H1 (cell line): ENCODE measurements around the gene C12orf43. TPM values are rescaled to one million over a fixed set of nuclear protein-coding genes. Genes with fewer than 3 reads are reported as not detected.

Experiments
- CTCF ChIA-PET: fragments of 300-600 bp; sonication (Branson Sonifier 250); formaldehyde crosslinking; loops from one replicate; lab custom pipeline; 2021; ENCODE audit not compliant: partially characterized antibody; lab: Charles Lee
- POLR2A ChIA-PET: fragments of 300-600 bp; sonication (Branson Sonifier 250); formaldehyde crosslinking; loops from one replicate; lab custom pipeline; 2021; ENCODE audit warnings: inconsistent platforms; ENCODE audit not compliant: partially characterized antibody; lab: Charles Lee
- DNase-seq, 2 experiments: peaks; one replicate each; pipeline versions ENCODE4 v3.0.0 to v3.0.0-alpha.2; 2010 to 2022; ENCODE audit warnings: low spot score in 2 of 2, low read depth in 1 of 2, mixed read lengths in 1 of 2
- FAIRE-seq: peaks from 2 replicates; lab custom pipeline; 2011; peaks lifted over from hg19 to GRCh38; lab: Jason Lieb, UNC
- H2AFZ ChIP-seq: 2 replicates; pipeline ENCODE4 v1.8.1; 2012; ENCODE audit warnings: low read length, inconsistent platforms
- H2AK5ac ChIP-seq: 2 replicates; pipeline ENCODE4 v1.6.1; 2013; ENCODE audit warnings: low read depth, low read length
- H2BK120ac ChIP-seq: replicated peaks from 2 replicates; pipeline ENCODE3; 2013; ENCODE audit warnings: low read depth, low read length, inconsistent platforms
- H2BK12ac ChIP-seq: 2 replicates; pipeline ENCODE4 v1.6.1; 2013; ENCODE audit warnings: low read depth, low read length
- H2BK15ac ChIP-seq: 2 replicates; pipeline ENCODE4 v1.6.1; 2013; ENCODE audit warnings: low read length
- H2BK20ac ChIP-seq: 2 replicates; pipeline ENCODE4 v1.6.1; 2013; ENCODE audit warnings: low read length
- H2BK5ac ChIP-seq: 2 replicates; pipeline ENCODE4 v1.6.1; 2013; ENCODE audit warnings: low read depth, low read length
- H3K14ac ChIP-seq: 2 replicates; pipeline ENCODE4 v1.6.1; 2013; ENCODE audit warnings: inconsistent platforms; ENCODE audit not compliant: insufficient read length
- H3K18ac ChIP-seq: 2 replicates; pipeline ENCODE4 v1.6.1; 2013; ENCODE audit warnings: low read length; ENCODE audit errors: extremely low read depth
- H3K23ac ChIP-seq: 2 replicates; pipeline ENCODE4 v1.6.1; 2013; ENCODE audit warnings: inconsistent platforms; ENCODE audit not compliant: insufficient read length
- H3K23me2 ChIP-seq: 2 replicates; pipeline ENCODE4 v1.6.1; 2013; ENCODE audit warnings: low read depth, low read length
- H3K27ac ChIP-seq: 2 replicates; pipeline ENCODE4 v1.6.1; 2011; ENCODE audit warnings: low read depth, low read length, inconsistent platforms
- H3K27me3 ChIP-seq, 4 experiments: replicated peaks in 1 of 4; 1 replicate in 1 of 4; 2 replicates in 3 of 4; pipeline versions ENCODE4 v1.6.1 to v1.8.1; 2011 to 2013; ENCODE audit warnings: low read length in 3 of 4, mild to moderate bottlenecking in 3 of 4, inconsistent platforms in 2 of 4, mixed read lengths in 2 of 4, moderate library complexity in 1 of 4; ENCODE audit not compliant: control insufficient read depth in 3 of 4, insufficient read depth in 3 of 4; ENCODE audit errors: extremely low read depth in 1 of 4
- H3K36me3 ChIP-seq, 4 experiments: 2 replicates each; pipeline versions ENCODE4 v1.6.1 to v1.8.1; 2011 to 2013; ENCODE audit warnings: mild to moderate bottlenecking in 4 of 4, low read length in 3 of 4, moderate library complexity in 2 of 4, control low read depth in 1 of 4, inconsistent platforms in 1 of 4; ENCODE audit not compliant: insufficient read depth in 4 of 4, control insufficient read depth in 2 of 4
- H3K4ac ChIP-seq: replicated peaks from 2 replicates; pipeline ENCODE3; 2013; ENCODE audit warnings: low read length, low read depth, mixed read lengths, inconsistent platforms; ENCODE audit not compliant: insufficient read length
- H3K4me1 ChIP-seq, 4 experiments: replicated peaks in 1 of 4; 1 replicate in 1 of 4; 2 replicates in 3 of 4; pipeline versions ENCODE4 v1.6.1 to v1.8.1; 2011 to 2013; ENCODE audit warnings: low read length in 3 of 4, inconsistent platforms in 2 of 4, mixed read lengths in 1 of 4; ENCODE audit not compliant: insufficient read depth in 4 of 4, control insufficient read depth in 3 of 4
- H3K4me2 ChIP-seq, 2 experiments: 2 replicates each; pipeline versions ENCODE4 v1.6.1 to v1.8.1; 2011 to 2013; ENCODE audit warnings: low read depth in 2 of 2, low read length in 2 of 2, control low read depth in 1 of 2, inconsistent platforms in 1 of 2, mild to moderate bottlenecking in 1 of 2; ENCODE audit not compliant: insufficient read depth in 1 of 2
- H3K4me3 ChIP-seq, 4 experiments: fragments of 200-600, 300-600 bp in 1 of 4; sonication (generic), shearing (Covaris generic), sonication (Bioruptor Twin) in 1 of 4; 2 replicates each; pipeline versions ENCODE4 v1.5.1 to v1.8.1; 2011 to 2016; ENCODE audit warnings: low read length in 4 of 4, low read depth in 3 of 4, control low read depth in 2 of 4, inconsistent platforms in 2 of 4, mild to moderate bottlenecking in 2 of 4, mixed read lengths in 1 of 4, moderate library complexity in 1 of 4; ENCODE audit not compliant: insufficient read depth in 2 of 4; ENCODE audit errors: extremely low read depth in 1 of 4
- H3K56ac ChIP-seq: replicated peaks from 2 replicates; pipeline ENCODE3; 2013; ENCODE audit warnings: low read depth, mild to moderate bottlenecking, mixed read lengths, low read length, inconsistent platforms; ENCODE audit not compliant: insufficient read length
- H3K79me1 ChIP-seq: 2 replicates; pipeline ENCODE4 v1.6.1; 2013; ENCODE audit warnings: low read depth, low read length, control low read depth
- H3K79me2 ChIP-seq, 2 experiments: 2 replicates each; pipeline versions ENCODE4 v1.6.1 to v1.8.1; 2012 to 2013; ENCODE audit warnings: low read length in 2 of 2, mild to moderate bottlenecking in 2 of 2, inconsistent platforms in 1 of 2; ENCODE audit not compliant: insufficient read depth in 2 of 2, control insufficient read depth in 1 of 2
- H3K9ac ChIP-seq, 4 experiments: replicated peaks in 1 of 4; 1 replicate in 1 of 4; 2 replicates in 3 of 4; pipeline versions ENCODE4 v1.6.1 to v1.8.1; 2011 to 2013; ENCODE audit warnings: low read depth in 3 of 4, low read length in 3 of 4, control low read depth in 2 of 4, mild to moderate bottlenecking in 2 of 4, moderate library complexity in 2 of 4, inconsistent platforms in 1 of 4; ENCODE audit errors: extremely low read depth in 1 of 4
- H3K9me3 ChIP-seq, 2 experiments: 2 replicates each; pipeline versions ENCODE4 v1.6.1 to v1.8.1; 2012 to 2013; ENCODE audit warnings: mild to moderate bottlenecking in 2 of 2, moderate library complexity in 2 of 2, control low read depth in 1 of 2, inconsistent platforms in 1 of 2, low read depth in 1 of 2, low read length in 1 of 2, mixed read lengths in 1 of 2; ENCODE audit not compliant: insufficient read depth in 2 of 2
- H4K20me1 ChIP-seq, 2 experiments: replicated peaks in 1 of 2; 2 replicates each; pipeline versions ENCODE3 to v1.8.1; 2011 to 2013; ENCODE audit warnings: inconsistent platforms in 2 of 2, low read length in 2 of 2, mild to moderate bottlenecking in 1 of 2; ENCODE audit not compliant: insufficient read depth in 2 of 2, control insufficient read depth in 1 of 2
- H4K5ac ChIP-seq: 2 replicates; pipeline ENCODE4 v1.6.1; 2013; ENCODE audit warnings: low read length, low read depth, mixed read lengths, inconsistent platforms; ENCODE audit not compliant: insufficient read length
- H4K8ac ChIP-seq: 2 replicates; pipeline ENCODE4 v1.8.0; 2013; ENCODE audit warnings: mild to moderate bottlenecking, moderate library complexity, low read length, inconsistent platforms; ENCODE audit not compliant: insufficient read depth; ENCODE audit errors: extremely low read depth
- H4K91ac ChIP-seq: replicated peaks from 2 replicates; pipeline ENCODE3; 2013; ENCODE audit warnings: low read length, mixed read lengths, inconsistent platforms; ENCODE audit not compliant: insufficient read length
- RBBP5 ChIP-seq: IDR thresholded peaks from 2 replicates; pipeline ENCODE4 v1.7.1; 2012; ENCODE audit warnings: low read depth, mild to moderate bottlenecking, inconsistent platforms, low read length, moderate library complexity, borderline replicate concordance
- SRF ChIP-seq: IDR thresholded peaks from 2 replicates; pipeline ENCODE4 v1.6.1; 2011; ENCODE audit warnings: mild to moderate bottlenecking, low read depth, low read length, moderate library complexity
- WGBS, 2 experiments: shearing (Covaris generic) in 1 of 2; methylation state at CpG; one replicate each; pipeline versions ENCODE4 v1.1.6 to v1.1.7; 2013 to 2015; ENCODE audit warnings: low lambda C conversion rate in 2 of 2, mixed read lengths in 2 of 2, inconsistent platforms in 1 of 2, low coverage in 1 of 2, missing lambda C conversion rate in 1 of 2; ENCODE audit not compliant: insufficient replicate concordance in 2 of 2, insufficient coverage in 1 of 2, insufficient read length in 1 of 2; ENCODE audit errors: extremely low coverage in 1 of 2, missing lambda C conversion rate in 1 of 2; 5-methylcytosine and 5-hydroxymethylcytosine counted together
- polyA plus RNA-seq, 7 experiments: library from polyadenylated mRNA; depleted of rRNA in 3 of 7; stranded (reverse) in 5 of 7; unstranded in 2 of 7; fragments of >200 nt in 5 of 7; fragments of 200-250 nt in 2 of 7; gene quantifications; 1 replicate in 5 of 7; 2 replicates in 1 of 7; 4 replicates in 1 of 7; pipeline versions ENCODE4 v1.2.1 to v1.2.3, GENCODE V29; 2011 to 2013; ENCODE audit warnings: missing spikeins in 2 of 7, mixed read lengths in 2 of 7
- total RNA-seq: library from RNA; stranded (reverse); fragmentation: NEBNext Ultra II Directional; extraction: Animal tissue kit (Norgen Biotek cat#: 25700); gene quantifications from 2 replicates; pipeline ENCODE4 v1.2.1, GENCODE V29; 2021

The C12orf43 gene
- total and polyA plus RNA-seq, 2 of the 8 experiments (the other 6 are each of a cell fraction or from before 2014, with no cell fraction given) = 9.2 to 22.3 TPM

GRCh38 chr12:120950807-120951206 lies 65.5 kb downstream of the C12orf43 start:
- Histone ChIP-seq H4K8ac (no peak overlapping the region), H2AK5ac (no peak overlapping the region), H3K9me3 (peaks cover 2 to 5% of the 10 kb centered on the region in 2 experiments; a peak in 1 of 4 replicates), H2BK12ac (no peak overlapping the region), H3K27ac (no peak overlapping the region), H3K56ac (no peak overlapping the region), H3K79me2 (no peaks in the 10 kb centered on the region), H4K20me1 (no peaks in the 10 kb centered on the region), H3K4me2 (no peak overlapping the region), H2BK120ac (no peak overlapping the region), H2BK20ac (no peak overlapping the region), H2BK5ac (no peak overlapping the region), H3K14ac (no peak overlapping the region), H3K4me3 (no peak overlapping the region), H4K91ac (no peak overlapping the region), H3K9ac (no peak overlapping the region), H3K23ac (no peak overlapping the region), H3K4ac (no peak overlapping the region), H2AFZ (no peak overlapping the region), H3K18ac (no peak overlapping the region), H3K27me3 (no peaks in the 10 kb centered on the region), H2BK15ac (no peak overlapping the region), H3K36me3 (no peaks in the 10 kb centered on the region), H3K4me1 (no peaks in the 10 kb centered on the region), H4K5ac (no peak overlapping the region), H3K79me1 (no peaks in the 10 kb centered on the region), H3K23me2 (no peaks in the 10 kb centered on the region)
- TF ChIP-seq RBBP5 = no peak
- no peak for TF ChIP-seq SRF
- CTCF ChIA-PET = interaction anchor here (0.6 to 2.2 kb wide), 2 partner anchors 27 to 54 kb away, joined by 3 to 7 read pairs; partner anchors contain the start of gene HNF1A
- FAIRE-seq (no peak), DNase-seq (no peak)
- WGBS, 2 experiments = 100% methylated on average over 1 of the region's 5 CpGs; no CpG with 5 or more reads in 1 of the 2 experiments
- POLR2A ChIA-PET = interaction anchor here (0.6 kb wide), 1 partner anchor 150 kb away, joined by 4 read pairs; no protein-coding TSS in a partner anchor

Other genes starting within 250 kb of the C12orf43 start
- 43.5 and 48.4 TPM in 2 replicates for gene SPPL3, start 112.1 kb downstream of the C12orf43 start, total RNA-seq
- gene SPPL3, start 112.1 kb downstream of the C12orf43 start, polyA plus RNA-seq (2011; rRNA removed) = 27.3 and 30.1 TPM in 2 replicates
- gene HNF1A, start 37.9 kb downstream of the C12orf43 start, total RNA-seq = not detected in 2 replicates
- 0.02 TPM in 1 of 2 replicates, not detected in the other for gene HNF1A, start 37.9 kb downstream of the C12orf43 start, polyA plus RNA-seq (2011; rRNA removed)
- not detected in 2 replicates for gene OASL, start 22.8 kb upstream of the C12orf43 start, total RNA-seq
- gene OASL, start 22.8 kb upstream of the C12orf43 start, polyA plus RNA-seq (2011; rRNA removed) = not detected in 2 replicates
- 0.42 and 0.56 TPM in 2 replicates for gene P2RX7, start 116.4 kb upstream of the C12orf43 start, total RNA-seq
- 0.16 and 0.38 TPM in 2 replicates for gene P2RX7, start 116.4 kb upstream of the C12orf43 start, polyA plus RNA-seq (2011; rRNA removed)
- gene P2RX4, start 193.6 kb upstream of the C12orf43 start, total RNA-seq = 7.1 and 9.5 TPM in 2 replicates
- gene P2RX4, start 193.6 kb upstream of the C12orf43 start, polyA plus RNA-seq (2011; rRNA removed) = 12.2 and 21.4 TPM in 2 replicates